Measurements from ENCODE around the gene DHX34.
"Not testable (repeated sequence)": the region's sequence is repeated elsewhere in the genome, so short reads cannot be mapped to it uniquely, and the experiment has no call there.

Gene DHX34

DNA sequence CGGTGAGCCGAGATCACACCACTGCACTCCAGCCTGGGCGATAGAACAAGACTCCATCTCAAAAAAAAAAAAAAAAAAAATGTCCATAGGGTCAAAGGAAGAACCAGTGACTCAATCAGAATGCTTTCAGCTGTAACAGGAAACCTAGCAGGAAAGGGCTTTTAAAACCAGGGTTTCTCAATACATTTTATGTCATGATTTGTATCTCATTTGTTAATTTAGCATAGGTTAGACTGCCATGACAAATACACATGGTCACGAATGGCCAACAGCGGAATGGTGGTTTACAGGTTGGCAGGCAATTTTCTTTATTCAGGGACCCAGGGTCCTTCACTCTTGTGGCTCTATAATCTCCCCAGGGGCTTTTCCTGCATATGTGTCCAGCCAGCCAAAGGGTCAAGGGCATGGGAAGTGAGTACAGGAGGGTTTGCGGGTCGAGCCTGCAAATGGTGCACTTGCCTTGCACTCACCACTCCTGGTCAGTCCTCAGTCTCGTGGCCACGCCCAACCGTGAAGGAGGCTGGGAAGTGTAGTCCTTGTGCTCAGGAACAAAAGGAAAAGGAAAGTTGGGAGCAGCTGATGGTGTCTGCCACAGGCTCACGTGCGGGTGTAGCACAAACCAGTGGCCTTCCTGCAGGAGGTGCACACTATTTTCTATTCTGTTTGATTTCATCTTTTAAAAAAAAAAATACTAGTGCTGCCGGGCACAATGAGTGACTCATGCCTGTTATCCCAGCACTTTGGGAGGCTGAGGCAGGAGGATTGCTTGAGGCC is 14.8 kb downstream of the DHX34 start:
- DNase-seq (ENCODE audit: low read depth in 2 of 2), result no peak

- DNase-seq (ENCODE audit: low read depth in 2 of 2), result not testable (repeated sequence)
These were observed 16.3 kb downstream of the DHX34 start for GRCh38 chr19:47365455-47365854.

GRCh38 chr19:47370045-47370611 is 21.0 kb downstream of the DHX34 start:
- no peak for DNase-seq (ENCODE audit: low read depth in 2 of 2)

DNA sequence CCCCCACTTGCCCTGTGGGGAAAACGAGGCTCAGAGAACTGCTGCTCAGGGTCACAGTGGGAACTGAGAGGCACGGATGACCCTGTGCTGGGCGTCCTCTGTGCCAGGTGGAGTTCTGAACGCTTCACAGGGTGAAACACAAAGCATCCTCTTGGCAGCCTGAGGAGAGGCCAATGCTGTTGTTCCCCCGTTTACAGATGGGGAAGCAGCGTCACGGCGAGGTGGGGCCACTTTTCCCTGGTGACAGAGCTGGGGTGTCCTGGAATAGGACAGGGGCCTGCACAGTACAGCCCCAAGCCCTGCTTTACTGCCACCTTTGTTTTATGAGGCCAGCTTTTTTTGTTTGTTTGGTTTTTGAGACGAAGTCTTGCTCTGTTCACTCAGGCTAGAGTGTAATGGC is 22.1 kb downstream of the DHX34 start:
- no peak for DNase-seq (ENCODE audit: low read depth in 2 of 2)

- no peak for DNase-seq (ENCODE audit: low read depth in 2 of 2)
These were observed 23.5 kb downstream of the DHX34 start for GRCh38 chr19:47372603-47373002.

- no peak for DNase-seq (ENCODE audit: low read depth in 2 of 2)
These were observed 24.4 kb downstream of the DHX34 start for GRCh38 chr19:47373246-47374240.

DNA sequence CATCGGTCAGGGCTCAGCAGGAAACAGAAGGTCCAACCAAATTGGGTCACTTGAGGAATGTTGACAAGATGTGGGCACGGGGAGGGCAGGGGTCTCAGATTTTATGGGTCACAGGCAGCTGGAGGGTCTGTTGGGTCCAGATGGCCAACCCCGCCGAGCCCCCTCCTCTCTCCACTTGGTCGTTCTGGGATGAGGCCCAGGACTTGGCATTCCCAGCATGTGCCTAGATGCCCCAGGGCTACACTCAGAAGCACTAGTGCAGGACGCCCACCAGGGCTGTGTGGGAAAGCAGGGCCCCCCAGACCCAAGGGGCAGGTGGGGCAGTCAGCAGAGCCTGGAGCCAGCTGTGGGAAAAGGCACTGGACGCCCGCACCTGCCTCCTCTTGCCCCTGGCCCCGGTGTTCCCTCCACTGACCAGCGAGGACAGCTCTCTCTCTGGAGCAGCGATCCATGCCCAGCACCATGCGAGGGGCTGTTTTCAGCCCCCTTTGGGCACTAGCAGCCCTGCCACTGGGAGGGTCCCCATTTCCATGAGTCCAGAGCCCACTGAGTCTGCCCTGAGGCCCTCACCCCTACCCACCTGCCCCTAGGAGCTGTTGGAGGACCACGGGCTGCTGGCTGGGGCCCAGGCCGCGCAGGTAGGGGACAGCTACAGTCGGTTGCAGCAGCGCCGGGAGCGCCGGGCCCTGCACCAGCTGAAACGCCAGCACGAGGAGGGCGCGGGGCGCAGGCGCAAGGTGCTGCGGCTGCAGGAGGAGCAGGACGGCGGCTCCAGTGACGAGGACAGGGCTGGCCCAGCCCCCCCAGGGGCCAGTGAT is 26.0 kb downstream of the DHX34 start:
- no peak for DNase-seq (ENCODE audit: low read depth in 2 of 2)

GRCh38 chr19:47375694-47376588 is 26.8 kb downstream of the DHX34 start:
- DNase-seq (ENCODE audit: low read depth in 2 of 2), result no peak

DNA sequence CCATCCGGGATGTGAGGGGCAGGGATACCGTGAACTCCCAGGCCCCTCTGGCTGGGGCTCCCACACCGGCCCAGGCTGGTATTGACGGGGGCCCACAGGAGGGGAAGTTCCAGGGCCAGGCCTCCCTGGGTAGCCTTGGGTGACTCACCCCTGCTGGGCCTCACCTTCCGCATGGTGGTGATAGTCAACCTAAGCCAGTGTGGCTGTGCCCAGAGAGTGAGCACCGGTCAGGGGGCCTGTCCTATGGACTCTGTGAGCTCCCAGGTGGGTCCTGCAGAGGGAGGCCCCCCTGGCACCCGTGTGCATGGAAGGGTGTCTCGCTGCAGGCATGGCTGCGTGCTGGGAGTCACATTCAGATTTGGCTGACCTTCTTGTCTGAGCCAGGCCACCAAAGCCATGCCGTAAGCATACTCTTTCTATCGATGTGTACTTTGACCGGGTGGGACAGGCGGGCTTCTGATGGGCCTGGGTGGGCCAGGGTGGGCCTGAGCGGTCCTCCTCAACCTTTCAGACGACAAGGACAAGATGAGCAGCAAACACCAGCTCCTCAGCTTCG is 27.6 kb downstream of the DHX34 start:
- no peak for DNase-seq (ENCODE audit: low read depth in 2 of 2)

GRCh38 chr19:47377208-47377701 is 28.1 kb downstream of the DHX34 start:
- no peak for DNase-seq (ENCODE audit: low read depth in 2 of 2)

DNA sequence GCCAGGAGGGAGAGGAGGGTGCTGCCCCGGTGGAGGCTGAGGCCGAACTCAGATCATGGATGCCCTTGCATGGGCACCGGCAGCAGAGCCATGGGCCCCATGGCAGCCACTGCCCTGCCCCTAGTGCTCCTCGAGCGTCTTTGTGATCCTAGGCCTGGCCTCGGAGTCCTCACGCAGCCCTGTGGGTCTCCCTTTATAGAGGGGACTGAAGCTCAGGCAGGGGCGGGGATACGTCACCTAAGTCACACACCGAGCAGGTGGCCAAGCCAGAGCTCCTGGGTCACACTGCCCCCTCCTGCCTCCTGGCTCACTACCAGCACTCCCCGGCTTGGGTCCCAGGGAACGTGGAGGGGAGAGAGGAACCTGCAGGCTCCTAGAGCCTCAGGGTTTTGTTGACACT is 28.7 kb downstream of the DHX34 start:
- no peak for DNase-seq (ENCODE audit: low read depth in 2 of 2)

GRCh38 chr19:47378246-47378645 is 29.1 kb downstream of the DHX34 start:
- no peak for DNase-seq (ENCODE audit: low read depth in 2 of 2)

GRCh38 chr19:47379381-47379938 is 30.3 kb downstream of the DHX34 start:
- no peak for DNase-seq (ENCODE audit: low read depth in 2 of 2)

DNA sequence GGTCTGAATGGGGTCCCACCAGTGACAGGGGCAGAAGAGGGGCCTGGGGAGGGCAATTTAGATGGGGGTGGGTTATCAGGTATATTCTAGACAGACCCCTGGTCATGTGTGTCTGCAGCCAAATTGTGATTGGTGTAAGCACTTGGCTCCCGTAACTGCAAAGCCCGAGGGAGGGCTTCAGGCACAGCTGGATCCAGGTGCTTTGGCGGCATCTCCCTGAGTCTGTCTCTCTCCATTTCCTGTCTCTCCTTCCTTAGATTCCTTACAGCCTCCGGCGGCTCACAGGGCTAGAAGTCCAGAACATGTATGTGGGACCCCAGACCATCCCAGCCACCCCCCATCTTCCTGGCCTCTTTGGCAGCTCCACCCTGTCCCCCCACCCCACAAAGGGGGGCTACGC is 31.4 kb downstream of the DHX34 start:
- no peak for DNase-seq (ENCODE audit: low read depth in 2 of 2)

DNA sequence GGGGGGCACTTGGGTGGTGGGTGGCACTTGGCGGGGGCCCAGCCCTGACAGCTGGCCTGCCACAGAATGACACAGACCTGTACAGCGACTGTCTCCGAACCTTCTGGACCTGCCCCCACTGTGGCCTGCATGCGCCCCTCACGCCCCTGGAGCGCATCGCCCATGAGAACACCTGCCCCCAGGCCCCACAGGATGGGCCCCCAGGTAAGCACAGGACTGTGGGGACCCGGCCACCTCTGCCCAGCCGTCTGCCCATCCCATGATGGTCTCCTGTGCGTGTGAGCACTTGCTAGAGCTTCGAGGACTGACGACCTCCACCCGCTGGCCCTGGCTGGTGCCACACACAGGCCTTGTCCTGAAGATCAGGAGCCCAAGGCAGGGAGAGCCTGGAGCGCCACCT is 32.0 kb downstream of the DHX34 start:
- DNase-seq (ENCODE audit: low read depth in 2 of 2), result no peak

DNA sequence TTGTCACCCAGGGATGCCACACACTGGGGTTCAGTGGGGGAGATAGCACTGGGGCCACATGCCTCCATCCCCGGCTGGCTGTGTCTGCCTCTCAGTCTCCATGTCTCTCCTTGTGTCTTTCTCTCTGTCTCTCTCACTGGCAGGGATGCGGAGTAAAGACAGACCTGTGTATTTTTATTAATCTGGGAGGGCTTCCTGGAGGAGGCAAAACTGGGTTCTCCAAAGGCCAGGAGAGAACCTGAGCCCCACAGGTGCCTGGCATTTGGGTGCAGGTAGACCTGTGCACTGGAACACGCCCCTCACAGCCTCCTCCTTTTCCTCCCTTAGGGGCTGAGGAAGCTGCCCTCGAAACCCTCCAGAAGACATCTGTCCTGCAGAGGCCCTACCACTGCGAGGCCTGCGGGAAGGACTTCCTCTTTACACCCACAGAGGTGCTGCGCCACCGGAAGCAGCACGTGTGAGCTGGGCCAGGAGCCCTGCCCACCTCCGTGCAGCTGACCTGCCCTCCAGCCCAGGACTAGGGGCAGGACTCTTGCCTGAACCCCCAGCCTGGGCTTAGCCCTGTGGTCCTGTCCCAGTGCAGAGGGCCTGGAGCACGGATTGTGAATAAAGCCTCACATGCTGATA is 32.7 kb downstream of the DHX34 start:
- no peak for DNase-seq (ENCODE audit: low read depth in 2 of 2)

GRCh38 chr19:47383890-47384289 is 34.8 kb downstream of the DHX34 start:
- not testable (repeated sequence) for DNase-seq (ENCODE audit: low read depth in 2 of 2)

- not testable (repeated sequence) for DNase-seq (ENCODE audit: low read depth in 2 of 2)
These were observed 35.4 kb downstream of the DHX34 start for GRCh38 chr19:47384533-47384932.

DNA sequence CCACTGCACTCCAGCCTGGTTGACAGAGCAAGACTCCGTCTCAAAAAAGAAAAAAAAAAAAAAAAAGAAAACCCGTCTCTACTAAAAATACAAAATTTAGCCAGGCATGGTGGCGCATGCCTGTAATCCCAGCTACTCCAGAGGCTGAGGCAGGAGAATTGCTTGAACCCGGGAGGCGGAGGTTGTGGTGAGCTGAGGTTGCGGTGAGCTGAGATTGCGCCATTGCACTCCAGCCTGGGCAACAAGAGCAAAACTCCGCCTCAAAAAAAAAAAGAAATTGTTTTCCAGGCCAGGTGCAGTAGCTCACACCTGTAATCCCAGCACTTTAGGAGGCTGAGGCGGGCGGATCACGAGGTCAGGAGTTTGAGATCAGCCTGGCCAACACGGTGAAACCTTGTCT is 37.5 kb downstream of the DHX34 start:
- not testable (repeated sequence) for DNase-seq (ENCODE audit: low read depth in 2 of 2)
